Breast epithelium (tissue), 3 donors: ENCODE results near the gene SEL1L3.

Source experiments
- POLR2A ChIP-seq: fragments of 450-650 bp; IDR thresholded peaks from one replicate; pipeline ENCODE4 v1.6.1; 2016; ENCODE audit warnings: antibody characterized with exemption, mild to moderate bottlenecking, moderate library complexity
- POLR2AphosphoS5 ChIP-seq, 3 donors: sonication (generic); formaldehyde crosslinking; IDR thresholded peaks; one replicate each; pipeline ENCODE4 v1.6.1; 2017; ENCODE audit warnings: antibody characterized with exemption in 3 of 3
- TF ChIP-seq, protein P1 (sequence below), 3 donors: fragments of 450-650 bp; IDR thresholded peaks; one replicate each; pipeline ENCODE4 v1.5.1; 2016 to 2017; ENCODE audit warnings: antibody characterized with exemption in 3 of 3, mild to moderate bottlenecking in 3 of 3, moderate library complexity in 3 of 3

DNA sequence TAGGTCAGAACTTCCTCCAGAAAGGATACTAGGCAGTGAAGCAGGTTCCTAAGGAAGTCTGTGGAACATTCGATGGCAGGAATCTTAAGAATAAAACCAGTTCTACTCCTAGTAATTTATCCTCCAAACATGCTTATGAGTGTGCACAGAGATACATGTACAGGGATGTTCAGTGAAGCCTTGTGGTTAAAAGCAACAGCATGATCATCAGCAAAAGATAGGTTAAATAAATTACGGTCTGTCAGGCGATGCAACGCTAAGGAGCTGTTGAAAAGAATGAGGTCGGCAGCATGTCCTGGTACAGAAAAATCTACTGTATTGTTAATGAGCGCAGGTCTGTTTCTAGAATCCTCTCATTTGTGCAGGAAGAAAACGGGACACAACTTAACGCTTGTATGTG lies 23.6 kb downstream of the SEL1L3 start:
- TF ChIP-seq POLR2A (no peak), POLR2AphosphoS5 (IDR thresholded peaks at IDR 0.05) (no peak)
- TF ChIP-seq, protein P1, sequence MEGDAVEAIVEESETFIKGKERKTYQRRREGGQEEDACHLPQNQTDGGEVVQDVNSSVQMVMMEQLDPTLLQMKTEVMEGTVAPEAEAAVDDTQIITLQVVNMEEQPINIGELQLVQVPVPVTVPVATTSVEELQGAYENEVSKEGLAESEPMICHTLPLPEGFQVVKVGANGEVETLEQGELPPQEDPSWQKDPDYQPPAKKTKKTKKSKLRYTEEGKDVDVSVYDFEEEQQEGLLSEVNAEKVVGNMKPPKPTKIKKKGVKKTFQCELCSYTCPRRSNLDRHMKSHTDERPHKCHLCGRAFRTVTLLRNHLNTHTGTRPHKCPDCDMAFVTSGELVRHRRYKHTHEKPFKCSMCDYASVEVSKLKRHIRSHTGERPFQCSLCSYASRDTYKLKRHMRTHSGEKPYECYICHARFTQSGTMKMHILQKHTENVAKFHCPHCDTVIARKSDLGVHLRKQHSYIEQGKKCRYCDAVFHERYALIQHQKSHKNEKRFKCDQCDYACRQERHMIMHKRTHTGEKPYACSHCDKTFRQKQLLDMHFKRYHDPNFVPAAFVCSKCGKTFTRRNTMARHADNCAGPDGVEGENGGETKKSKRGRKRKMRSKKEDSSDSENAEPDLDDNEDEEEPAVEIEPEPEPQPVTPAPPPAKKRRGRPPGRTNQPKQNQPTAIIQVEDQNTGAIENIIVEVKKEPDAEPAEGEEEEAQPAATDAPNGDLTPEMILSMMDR (IDR thresholded peaks at IDR 0.05), result no peak
